ENCODE data around the gene PCMT1. TPM values are rescaled to one million over a fixed set of nuclear protein-coding genes. Genes with fewer than 3 reads are reported as not detected.

Gene PCMT1
- total and polyA plus RNA-seq, 2 of the 4 experiments (the other 2 are of a cell fraction) = 101 to 109 TPM

- Histone ChIP-seq H2BK15ac (ENCODE audit: low read depth, low read length) (no peak overlapping the region), H2AFZ (replicated peaks; ENCODE audit: low read length, poor library complexity) (no peak overlapping the region), H3K79me1 (ENCODE audit: low read depth in 1 of 2, low read length in 2 of 2) (peaks cover 13 to 21% of the 10 kb centered on the region in 2 experiments), H4K8ac (ENCODE audit: low read depth in 2 of 2, low read length in 2 of 2) (no peak overlapping the region), H3K9ac (ENCODE audit: low read depth, low read length) (no peak overlapping the region), H3K36me3 (ENCODE audit: control insufficient read depth, insufficient read depth, low read length) (peaks cover 19% of the 10 kb centered on the region), H2AK5ac (ENCODE audit: low read depth, low read length) (no peak overlapping the region), H2BK5ac (ENCODE audit: low read depth, low read length, poor library complexity, severe bottlenecking) (no peak overlapping the region), H3K9me3 (ENCODE audit: control insufficient read depth, insufficient read depth, low read length) (0 out of 2 replicates have a peak, but pooled peaks cover under 1% of the 10 kb centered on the region), H3K56ac (ENCODE audit: extremely low read depth, insufficient read depth, low read length) (no peak overlapping the region), H3K4ac (ENCODE audit: low read depth, low read length) (no peak overlapping the region), H2AK9ac (replicated peaks; ENCODE audit: low read depth, low read length, poor library complexity) (no peak overlapping the region), H3K23ac (ENCODE audit: low read depth, low read length) (no peak overlapping the region), H3K27ac (ENCODE audit: insufficient read depth, low read length) (no peak overlapping the region), H3K9me1 (ENCODE audit: insufficient read depth, low read length) (no peaks in the 10 kb centered on the region; the same call in 1 of the 2 replicates), H3K18ac (ENCODE audit: low read depth, low read length) (no peak overlapping the region), H2BK120ac (ENCODE audit: low read depth, low read length) (no peak overlapping the region), H3K4me2 (ENCODE audit: low read depth, low read length) (no peak overlapping the region), H3K14ac (replicated peaks; ENCODE audit: low read depth, low read length) (no peak overlapping the region), H4K91ac (ENCODE audit: insufficient read depth, low read depth, low read length) (no peak overlapping the region), H4K20me1 (ENCODE audit: insufficient read depth, low read length) (no peaks in the 10 kb centered on the region), H4K5ac (ENCODE audit: low read depth, low read length) (no peak overlapping the region), H3K4me1 (ENCODE audit: control insufficient read depth, insufficient read depth, low read length) (no peaks in the 10 kb centered on the region), H3K4me3 (ENCODE audit: insufficient read depth, low read depth, low read length) (no peak overlapping the region), H3K27me3 (ENCODE audit: control insufficient read depth, insufficient read depth, low read length) (no peaks in the 10 kb centered on the region), H2BK20ac (ENCODE audit: low read depth, low read length) (no peak overlapping the region)
- ChIA-PET POLR2A (ENCODE audit: unreplicated experiment) (no interaction called here), CTCF (interaction anchor here (0.6 kb wide), 1 partner anchor 13 kb away, joined by 5 read pairs; no protein-coding TSS in a partner anchor)
- intact Hi-C loops (cut with micrococcal nuclease) = no loop called here
- TF ChIP-seq NFE2L2 (IDR thresholded peaks at IDR 0.05; ENCODE audit: low read depth, low read length) (no peak), RAD21 (IDR thresholded peaks at IDR 0.05; ENCODE audit: low read length) (no peak), MAFK (IDR thresholded peaks at IDR 0.05; ENCODE audit: low read depth, low read length) (0 out of 2 replicates have a peak, but pooled peaks have one; percentile 4)
- in situ Hi-C loops (cut with MboI; ENCODE audit: low sequenced_read_pairs) = no loop called here
- WGBS, 2 experiments (ENCODE audit: extremely low coverage in 2 of 2, insufficient read length in 1 of 2) = no CpG with 5 or more reads among the region's 3 CpGs
- DNase-seq (no peak), ATAC-seq (ENCODE audit: low read depth) (no peak)
- no TSS peak for BruUV-seq (replicated peaks)
- dilution Hi-C loops (cut with HindIII; ENCODE audit: low sequenced_read_pairs, unreplicated experiment) = no loop called here
These were observed 21.6 kb downstream of the PCMT1 start for GRCh38 chr6:149771185-149771584.
